ENCODE measurements around the gene RABGAP1L. TPM values are rescaled to one million over a fixed set of nuclear protein-coding genes. Genes with fewer than 3 reads are reported as not detected.

RABGAP1L gene
- total RNA-seq, 4 donors from 2014 or later, result 39.9 to 77.4 (median 48.7) TPM

DNA sequence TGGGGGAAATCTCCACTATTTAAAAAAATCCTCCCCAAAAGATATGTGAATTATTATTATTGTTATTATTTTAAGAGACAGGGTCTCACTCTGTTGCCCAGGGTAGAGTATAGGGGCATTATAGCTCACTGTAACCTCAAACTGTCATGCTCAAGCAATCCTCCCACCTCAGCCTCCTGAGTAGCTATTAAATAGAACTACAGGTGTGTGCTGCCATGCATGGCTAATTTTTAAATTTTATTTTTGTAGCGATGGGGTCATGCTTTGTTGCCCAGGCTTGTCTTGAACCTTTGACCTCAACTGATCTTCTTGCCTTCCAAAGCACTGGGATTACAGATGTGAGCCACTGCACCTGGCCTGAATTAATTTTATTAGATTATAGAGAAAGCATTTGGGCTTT, 116.8 kb downstream of the RABGAP1L start:
- TF ChIP-seq, protein P1, sequence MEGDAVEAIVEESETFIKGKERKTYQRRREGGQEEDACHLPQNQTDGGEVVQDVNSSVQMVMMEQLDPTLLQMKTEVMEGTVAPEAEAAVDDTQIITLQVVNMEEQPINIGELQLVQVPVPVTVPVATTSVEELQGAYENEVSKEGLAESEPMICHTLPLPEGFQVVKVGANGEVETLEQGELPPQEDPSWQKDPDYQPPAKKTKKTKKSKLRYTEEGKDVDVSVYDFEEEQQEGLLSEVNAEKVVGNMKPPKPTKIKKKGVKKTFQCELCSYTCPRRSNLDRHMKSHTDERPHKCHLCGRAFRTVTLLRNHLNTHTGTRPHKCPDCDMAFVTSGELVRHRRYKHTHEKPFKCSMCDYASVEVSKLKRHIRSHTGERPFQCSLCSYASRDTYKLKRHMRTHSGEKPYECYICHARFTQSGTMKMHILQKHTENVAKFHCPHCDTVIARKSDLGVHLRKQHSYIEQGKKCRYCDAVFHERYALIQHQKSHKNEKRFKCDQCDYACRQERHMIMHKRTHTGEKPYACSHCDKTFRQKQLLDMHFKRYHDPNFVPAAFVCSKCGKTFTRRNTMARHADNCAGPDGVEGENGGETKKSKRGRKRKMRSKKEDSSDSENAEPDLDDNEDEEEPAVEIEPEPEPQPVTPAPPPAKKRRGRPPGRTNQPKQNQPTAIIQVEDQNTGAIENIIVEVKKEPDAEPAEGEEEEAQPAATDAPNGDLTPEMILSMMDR (IDR thresholded peaks at IDR 0.05; ENCODE audit: low read depth), result no peak

DNA sequence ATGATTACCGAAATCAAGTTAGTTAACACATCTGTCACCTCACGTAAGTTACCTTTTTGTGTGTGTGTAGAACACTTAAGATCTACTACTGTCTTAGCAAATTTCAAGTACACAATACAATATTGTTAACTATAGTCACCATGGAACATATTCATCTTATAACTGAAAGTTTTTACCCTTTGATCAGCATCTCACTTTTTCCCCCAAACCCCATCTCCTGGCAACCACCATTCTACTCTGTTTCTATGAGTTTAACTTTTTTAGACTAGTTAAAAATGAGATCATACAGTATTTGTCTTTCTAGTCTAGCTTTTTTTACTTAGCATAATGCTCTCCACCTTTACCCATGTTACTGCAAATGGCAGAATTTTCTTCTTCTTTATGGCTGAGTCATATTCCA, 124.7 kb downstream of the RABGAP1L start:
- TF ChIP-seq, protein P1 (IDR thresholded peaks at IDR 0.05; ENCODE audit: low read depth), result no peak

DNA sequence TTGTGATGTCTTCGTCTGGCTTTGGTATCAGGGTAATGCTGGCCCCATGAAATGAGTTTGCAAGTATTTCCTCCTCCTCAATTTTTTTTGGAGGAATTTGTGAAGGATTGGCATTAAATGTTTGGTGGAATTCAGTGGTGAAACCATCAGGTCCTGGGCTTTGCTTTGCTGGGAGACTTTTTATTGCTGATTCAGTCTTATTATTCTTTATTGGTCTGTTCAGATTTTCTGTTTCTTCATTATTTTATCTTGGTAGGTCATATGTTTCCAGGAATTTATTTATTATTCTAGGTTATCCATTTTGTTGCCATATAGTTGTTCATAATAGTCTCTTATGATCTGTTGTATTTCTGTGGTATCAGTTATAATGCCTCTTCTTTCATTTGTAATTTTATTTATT, 126.7 kb downstream of the RABGAP1L start:
- TF ChIP-seq, protein P1 (IDR thresholded peaks at IDR 0.05; ENCODE audit: low read depth), result no peak

DNA sequence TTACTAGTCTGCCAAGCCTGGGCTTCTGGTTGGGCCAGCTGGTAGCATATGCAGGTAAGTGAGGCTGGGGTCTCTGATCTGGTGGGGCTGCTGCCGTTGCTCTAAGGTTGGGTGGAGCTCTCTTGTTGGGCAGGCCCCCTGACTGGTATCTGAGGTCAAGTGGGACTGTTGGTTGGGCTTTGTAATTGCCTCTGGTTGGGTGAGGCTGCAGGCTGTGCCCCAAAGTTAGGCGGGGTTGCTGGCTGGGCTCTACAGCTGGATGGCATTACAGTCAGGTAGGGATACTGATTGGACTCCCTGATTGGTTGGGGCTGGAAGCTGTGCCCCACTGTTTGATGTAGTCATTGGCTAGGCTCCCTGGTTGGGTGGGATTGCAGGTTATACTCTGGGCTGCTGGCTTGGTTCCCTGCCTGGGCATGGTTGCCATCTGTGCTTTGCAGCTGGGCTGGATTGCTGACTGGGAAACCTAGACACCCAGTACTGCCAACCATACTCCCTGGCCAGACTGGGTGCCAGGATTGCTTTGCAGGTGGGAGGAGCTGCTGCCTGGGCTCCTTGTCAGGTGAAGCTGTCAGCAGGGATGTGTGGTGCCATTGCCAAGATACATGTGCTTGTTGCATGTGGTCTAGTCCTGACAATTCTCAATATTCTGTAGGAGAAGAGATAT, 130.5 kb downstream of the RABGAP1L start:
- TF ChIP-seq, protein P1 (IDR thresholded peaks at IDR 0.05; ENCODE audit: low read depth), result no peak

DNA sequence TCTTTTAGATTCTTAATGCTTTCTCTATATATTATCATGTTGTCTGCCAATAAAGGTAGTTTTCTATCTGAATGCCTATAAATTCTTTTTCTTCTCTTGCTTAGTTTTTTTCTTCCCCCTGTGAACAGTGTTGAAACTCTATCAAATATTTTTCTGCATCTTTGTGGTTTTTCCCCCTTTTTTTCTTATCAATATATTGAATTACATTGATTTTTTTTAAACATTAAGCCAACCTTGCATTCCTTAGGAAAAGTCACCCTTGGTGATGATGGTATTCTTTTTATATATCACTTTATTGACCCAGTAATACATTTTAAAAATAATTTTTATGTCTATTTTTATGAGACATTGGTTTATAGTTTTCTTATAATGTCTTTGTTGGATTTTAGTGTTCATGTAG, 131.7 kb downstream of the RABGAP1L start:
- TF ChIP-seq, protein P1 (IDR thresholded peaks at IDR 0.05; ENCODE audit: low read depth), result no peak

DNA sequence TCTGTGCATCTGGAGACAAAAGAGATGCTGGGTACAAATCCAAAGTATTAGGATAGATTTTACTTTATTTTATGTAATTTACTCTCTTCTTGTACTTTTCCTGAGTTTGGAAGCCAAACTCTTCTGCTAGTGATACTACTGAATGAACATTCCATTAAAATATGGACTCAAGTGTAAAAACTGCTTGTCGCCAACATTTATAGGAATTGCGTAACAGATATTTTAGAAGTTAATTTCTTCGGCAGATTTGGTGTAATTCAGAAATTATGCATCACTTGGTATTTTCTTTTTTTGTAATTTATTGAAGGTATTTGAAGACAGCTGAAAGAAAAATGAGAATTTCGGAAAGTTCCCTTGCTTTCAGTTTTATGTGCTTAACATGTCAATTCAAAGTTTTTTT, 137.0 kb downstream of the RABGAP1L start:
- TF ChIP-seq, protein P1 (IDR thresholded peaks at IDR 0.05; ENCODE audit: low read depth), result no peak

DNA sequence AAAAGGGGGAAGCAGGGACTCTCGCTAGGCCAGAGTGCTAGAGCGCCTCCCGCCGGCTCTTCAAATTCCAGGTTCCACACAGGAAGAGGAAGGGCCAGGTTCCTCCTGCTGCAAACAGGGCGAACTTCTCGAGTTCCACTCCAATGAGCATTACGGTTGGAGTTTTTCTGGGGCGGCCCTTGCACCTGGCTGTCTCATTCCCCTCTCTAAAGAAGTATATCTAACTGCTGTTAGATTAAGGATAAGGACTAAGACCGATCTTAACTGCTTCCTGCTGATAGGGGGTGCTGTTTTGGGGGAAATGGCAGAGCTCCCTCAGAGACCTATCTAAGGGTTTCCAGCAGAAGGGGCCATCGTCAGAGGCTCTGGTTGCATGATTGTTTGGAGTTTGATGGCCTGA, 138.0 kb downstream of the RABGAP1L start:
- TF ChIP-seq, protein P1 (IDR thresholded peaks at IDR 0.05; ENCODE audit: low read depth), result no peak

All from subcutaneous adipose tissue (tissue), 4 donors.